ENCODE data around the gene KIF5A. TPM values are rescaled to one million over a fixed set of nuclear protein-coding genes. Genes with fewer than 3 reads are reported as not detected.

KIF5A gene
- total and polyA plus RNA-seq, 2 of the 13 experiments (the other 11 are each of a cell fraction or from before 2014, with no cell fraction given), result 1.6 to 11.9 TPM

GRCh38 chr12:57582440-57582839 is 32.6 kb downstream of the KIF5A start:
- Histone ChIP-seq H3K4me2 (ENCODE audit: low read depth, low read length) (no peak overlapping the region), H3K27ac (ENCODE audit: extremely low read length, insufficient read depth, low read length) (no peak overlapping the region), H4K20me1 (ENCODE audit: insufficient read depth, low read length) (no peaks in the 10 kb centered on the region), H3K4me1 (ENCODE audit: insufficient read depth, low read length) (peaks cover 51% of the 10 kb centered on the region), H3K9me3 (ENCODE audit: low read length) (no peaks in the 10 kb centered on the region), H3K4me3 (replicated peaks in 1 of 3; ENCODE audit: insufficient read depth in 1 of 3, low read depth in 2 of 3, low read length in 3 of 3) (no peak overlapping the region), H3K9ac (ENCODE audit: insufficient read depth, low read depth, low read length) (no peak overlapping the region), H2AFZ (ENCODE audit: low read length) (no peak overlapping the region), H3K36me3 (replicated peaks in 1 of 2; ENCODE audit: control insufficient read depth in 1 of 2, insufficient read depth in 2 of 2, low read length in 2 of 2) (peaks cover 3 to 25% of the 10 kb centered on the region in 2 experiments), H3K27me3 (ENCODE audit: control insufficient read depth in 1 of 2, insufficient read depth in 2 of 2, low read length in 2 of 2) (no peaks in the 10 kb centered on the region), H3K79me2 (ENCODE audit: insufficient read depth, low read length) (peaks cover 9% of the 10 kb centered on the region)
- no peak for FAIRE-seq
- ChIA-PET POLR2A (interaction anchor here (1.4 to 3.6 kb wide), 3 partner anchors 9 to 162 kb away, joined by 7 to 18 read pairs (median 9); partner anchors contain the start of genes DDIT3, PIP4K2C and TSPAN31), CTCF (ENCODE audit: low intra/inter-chr PET ratio, low total read pairs) (interaction anchor here (1.5 to 3.8 kb wide), 2 partner anchors 39 to 51 kb away, joined by 9 to 53 read pairs; partner anchors contain the start of gene B4GALNT1)
- no TSS peak for BruUV-seq (replicated peaks)
- in situ Hi-C loops (cut with HindIII; ENCODE audit: extremely low pct_ligation_motif_present, low pct_unique_long_range_greater_than_20kb) (loop anchor here (5.0 kb wide), 1 partner anchor 40 kb away; no protein-coding TSS in a partner anchor), intact Hi-C loops (cut with micrococcal nuclease; ENCODE audit: unreplicated experiment) (loop anchor here (5.0 kb wide), 1 partner anchor 155 kb away; the partner anchor contains the start of gene AGAP2)
- no peak for ATAC-seq
- 100% methylated on average over 1 of the region's 1 CpG for WGBS (ENCODE audit: low lambda C conversion rate)
- DNase-seq (ENCODE audit: low spot score), result no peak
- no peak for TF ChIP-seq ZNF616 (CRISPR knock-in tag; IDR thresholded peaks at IDR 0.05; ENCODE audit: low read depth)
- no peak for TF ChIP-seq NR3C1 (CRISPR knock-in tag; IDR thresholded peaks at IDR 0.05)
- TF ChIP-seq ZBTB8A (CRISPR knock-in tag; IDR thresholded peaks at IDR 0.05; ENCODE audit: borderline replicate concordance, low read depth), result no peak
- no peak for TF ChIP-seq ATF3 (CRISPR knock-in tag; IDR thresholded peaks at IDR 0.05)
- TF ChIP-seq ZFP82 (CRISPR knock-in tag; IDR thresholded peaks at IDR 0.05; ENCODE audit: borderline replicate concordance), result no peak
- no peak for TF ChIP-seq ZNF670 (CRISPR knock-in tag; IDR thresholded peaks at IDR 0.05; ENCODE audit: borderline replicate concordance)
- TF ChIP-seq CERS6 (CRISPR knock-in tag; IDR thresholded peaks at IDR 0.05), result no peak
- TF ChIP-seq ATF2 (CRISPR knock-in tag; IDR thresholded peaks at IDR 0.05), result no peak
- TF ChIP-seq ZBTB14 (CRISPR knock-in tag; IDR thresholded peaks at IDR 0.05), result no peak
- no peak for TF ChIP-seq TCF12 (IDR thresholded peaks at IDR 0.05)
- no peak for TF ChIP-seq TCF12 (CRISPR knock-in tag; IDR thresholded peaks at IDR 0.05)
